HuH-7.5 (cell line): ENCODE data around the gene TNFRSF25.
"Not testable (repeated sequence)": the region's sequence is repeated elsewhere in the genome, so short reads cannot be mapped to it uniquely, and the experiment has no call there.

Source experiments
- DNase-seq: peaks from one replicate; pipeline ENCODE4 v3.0.0; 2011; ENCODE audit warnings: low spot score

TNFRSF25 gene

DNA sequence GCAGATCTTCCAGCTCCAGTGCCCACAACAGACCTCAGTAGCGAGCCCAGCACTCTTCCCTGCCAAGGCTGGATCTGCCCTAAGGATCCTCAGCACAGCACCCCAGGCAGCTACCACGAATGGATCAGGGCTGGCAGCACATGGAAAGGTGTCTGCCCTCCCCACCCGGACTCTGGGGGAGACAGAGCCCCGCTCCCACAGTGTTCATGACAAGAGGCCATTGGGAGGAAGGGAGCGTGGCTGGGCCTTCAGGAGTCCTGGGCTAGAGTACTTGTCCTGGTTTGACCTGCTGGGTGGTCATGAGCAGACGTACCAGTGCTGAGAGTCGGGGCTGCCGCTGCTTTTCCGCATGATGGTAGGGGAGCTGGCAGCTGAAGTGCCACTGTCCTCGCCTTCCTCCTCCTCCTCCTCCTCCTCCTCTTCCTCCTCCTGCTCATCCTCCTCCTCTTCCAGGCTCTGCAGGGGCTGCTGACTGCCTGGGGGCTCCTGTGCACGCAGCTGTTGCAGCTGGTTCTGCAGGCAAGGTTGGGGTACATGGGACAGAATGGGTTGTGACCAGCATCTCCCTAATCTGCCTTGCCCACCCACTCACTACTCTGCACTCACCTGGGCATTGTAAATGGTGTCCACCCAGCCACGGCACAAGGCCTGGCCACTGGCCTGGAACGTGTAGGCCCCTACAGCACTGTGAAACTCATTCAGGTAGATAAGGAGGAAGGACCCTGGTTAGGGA, 2.9 kb upstream of the TNFRSF25 start:
- DNase-seq: no peak

GRCh38 chr1:6467744-6468688, 2.0 kb upstream of the TNFRSF25 start:
- no peak for DNase-seq

DNA sequence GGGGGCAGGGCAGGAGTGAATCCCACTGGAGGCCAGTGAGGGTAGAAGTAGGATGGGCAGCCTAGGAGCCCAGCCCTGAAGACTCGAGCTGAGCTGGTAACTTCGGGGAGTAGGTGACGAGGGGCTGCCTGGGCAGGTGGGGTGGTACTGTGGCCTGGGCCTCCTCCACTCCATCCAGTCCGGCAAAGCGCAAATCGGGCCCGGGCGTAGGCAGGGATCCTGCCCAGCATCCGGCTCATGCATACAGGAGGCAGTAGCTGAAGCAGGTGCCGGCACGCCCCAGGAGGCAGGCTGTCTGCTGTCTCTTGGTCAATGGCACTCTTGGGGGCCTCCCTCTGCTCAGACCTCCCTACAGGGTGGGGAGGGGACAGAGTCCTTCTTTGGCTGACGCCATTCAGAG, 1.3 kb upstream of the TNFRSF25 start:
- DNase-seq: no peak

- DNase-seq: no peak
These were observed 778 bp upstream of the TNFRSF25 start for GRCh38 chr1:6466751-6467150.

DNA sequence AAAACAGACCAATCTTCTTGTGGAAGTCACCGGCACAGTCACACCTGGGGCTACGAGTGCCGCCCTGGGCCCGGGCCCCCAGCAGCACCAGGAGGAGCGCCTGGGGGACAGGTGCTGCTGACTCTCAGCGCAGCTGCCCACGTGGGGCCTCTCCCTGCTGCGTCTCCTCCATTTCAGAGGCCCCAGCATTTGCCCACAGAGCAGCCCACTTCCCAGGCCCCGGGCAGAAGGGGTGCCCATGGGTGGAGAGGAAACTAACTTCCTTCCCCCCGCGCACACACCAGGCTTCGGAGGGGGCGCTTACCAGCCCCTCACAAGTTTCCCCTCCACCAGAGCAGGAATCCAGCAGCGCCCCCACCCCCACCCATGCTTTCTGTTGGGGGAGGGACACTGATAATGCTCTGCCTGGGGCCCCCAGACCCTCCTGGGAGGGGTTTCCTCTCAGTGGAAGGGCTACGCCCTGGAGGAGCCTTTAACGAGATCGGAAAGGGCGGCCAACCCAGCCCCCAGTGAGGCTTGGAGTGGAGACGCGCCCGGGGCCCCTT, 440 bp downstream of the TNFRSF25 start:
- DNase-seq: no peak

DNA sequence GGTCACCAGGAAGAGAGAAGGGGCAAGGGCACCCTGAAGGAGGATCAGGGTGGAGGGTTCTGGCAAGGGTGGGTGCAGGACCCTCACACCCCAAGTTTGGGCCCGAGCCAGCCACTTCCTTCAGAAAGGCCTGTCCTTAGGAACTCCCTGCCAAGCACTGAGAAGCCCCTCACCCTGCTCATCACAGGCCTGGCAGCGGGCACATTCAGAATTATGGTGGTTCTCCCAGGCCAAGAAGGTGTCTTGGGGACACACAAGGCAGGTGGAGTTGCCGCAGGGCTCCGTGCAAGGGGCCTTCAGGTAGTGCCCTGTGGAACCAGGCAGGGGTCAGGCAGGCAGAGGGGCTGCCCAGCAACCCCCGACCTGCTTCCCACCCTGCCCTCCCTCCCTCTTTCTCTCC, 1.1 kb downstream of the TNFRSF25 start:
- no peak for DNase-seq

GRCh38 chr1:6464514-6464836, 1.5 kb downstream of the TNFRSF25 start:
- DNase-seq: no peak

DNA sequence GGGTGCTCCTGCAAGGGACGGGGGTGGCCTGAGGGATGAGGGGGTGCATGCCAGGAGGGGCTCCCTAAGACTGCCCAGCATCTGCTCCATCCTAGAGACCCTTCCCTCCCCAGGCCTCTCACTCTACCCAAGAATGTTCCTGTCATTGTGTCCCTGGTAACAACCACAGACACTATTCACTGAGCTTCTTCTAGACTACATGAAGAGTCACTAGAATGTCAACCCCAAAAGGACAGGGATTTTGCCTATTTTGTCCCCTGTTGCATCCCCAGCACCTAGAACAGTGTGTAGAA, 2.9 kb downstream of the TNFRSF25 start:
- no peak for DNase-seq

DNA sequence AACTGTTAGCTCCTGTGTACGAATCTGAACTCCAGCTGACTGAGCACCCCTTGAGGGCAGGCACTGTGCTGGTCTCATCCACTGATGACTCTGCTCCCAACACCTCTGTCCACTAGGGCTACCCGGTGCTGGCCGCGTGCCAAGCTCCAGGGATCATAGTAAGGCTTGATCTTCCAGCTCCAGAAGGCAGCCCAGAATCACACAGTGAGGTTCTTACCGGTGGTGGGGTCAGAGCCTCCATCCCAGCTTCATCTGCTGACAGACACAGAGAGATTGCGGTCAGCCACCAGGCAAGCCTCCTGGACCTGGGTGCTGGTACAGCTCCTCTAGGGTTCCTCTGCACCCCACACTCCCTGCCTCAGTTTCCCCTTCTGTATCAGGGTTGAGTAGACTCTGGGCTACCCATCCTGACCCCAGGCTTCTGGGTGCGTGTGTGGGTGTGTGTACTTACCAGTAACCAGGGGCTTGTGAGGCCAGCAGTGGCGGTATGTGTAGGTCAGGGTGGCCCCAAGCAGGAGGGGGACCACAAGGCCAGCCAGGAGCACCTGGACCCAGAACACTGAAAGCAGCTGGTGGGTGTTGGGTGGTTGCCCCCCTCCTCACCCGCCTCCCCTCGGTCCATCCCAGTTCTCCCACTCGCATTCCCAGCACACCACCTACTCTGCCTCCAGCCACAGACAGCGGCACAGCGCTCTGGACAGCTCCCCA, 3.4 kb downstream of the TNFRSF25 start:
- DNase-seq: no peak

DNA sequence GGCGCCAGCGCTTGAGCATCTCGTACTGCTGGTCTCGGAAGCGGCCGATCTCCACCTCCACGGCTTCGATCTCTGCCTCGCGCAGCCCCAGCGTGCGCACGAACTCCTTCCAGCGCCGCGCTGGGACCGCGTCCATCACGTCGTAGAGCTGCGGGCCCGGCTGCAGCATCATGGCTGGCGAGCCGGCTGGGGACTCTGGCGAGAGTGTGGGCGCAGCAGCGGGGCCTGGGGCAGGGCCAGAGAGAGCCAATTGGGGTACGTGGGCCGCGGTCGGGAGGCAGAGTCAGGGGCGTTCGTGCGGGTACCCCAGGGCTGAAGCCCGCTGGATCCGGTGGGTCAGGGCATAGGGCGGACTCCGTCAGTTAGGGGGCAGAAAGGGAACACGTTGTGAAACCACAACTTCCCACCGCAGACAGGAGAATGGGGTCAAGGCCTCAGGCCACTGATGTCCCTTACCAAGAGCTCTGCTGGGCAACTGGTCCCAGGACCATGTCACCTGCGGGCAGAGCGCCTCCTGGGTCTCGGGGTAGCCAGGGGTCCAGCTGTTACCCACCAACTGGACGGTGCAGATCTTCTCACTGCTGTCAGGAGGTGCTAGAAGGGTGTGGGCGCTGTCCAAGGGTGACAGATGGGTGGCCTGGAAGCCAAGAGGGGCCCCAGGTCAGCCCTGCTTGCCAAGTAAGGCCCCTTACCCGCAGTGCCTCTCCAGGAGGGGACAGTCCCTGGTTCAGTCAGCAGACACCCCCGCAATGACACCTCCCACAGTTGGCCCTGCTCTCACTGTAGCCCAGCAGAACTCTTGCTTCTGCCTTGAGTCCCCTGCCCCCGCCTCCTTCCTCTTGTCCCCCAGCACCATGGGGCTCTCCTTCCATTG, 4.2 kb downstream of the TNFRSF25 start:
- no peak for DNase-seq

GRCh38 chr1:6461051-6461530, 4.9 kb downstream of the TNFRSF25 start:
- DNase-seq: no peak

GRCh38 chr1:6460301-6461050, 5.5 kb downstream of the TNFRSF25 start:
- no peak for DNase-seq

- DNase-seq: no peak
These were observed 6.1 kb downstream of the TNFRSF25 start for GRCh38 chr1:6459850-6460265.

GRCh38 chr1:6456800-6457466, 9.0 kb downstream of the TNFRSF25 start:
- DNase-seq: no peak

GRCh38 chr1:6455752-6456520, 10.0 kb downstream of the TNFRSF25 start:
- not testable (repeated sequence) for DNase-seq

- no peak for DNase-seq
These were observed 10.9 kb downstream of the TNFRSF25 start for GRCh38 chr1:6454856-6455751.

DNA sequence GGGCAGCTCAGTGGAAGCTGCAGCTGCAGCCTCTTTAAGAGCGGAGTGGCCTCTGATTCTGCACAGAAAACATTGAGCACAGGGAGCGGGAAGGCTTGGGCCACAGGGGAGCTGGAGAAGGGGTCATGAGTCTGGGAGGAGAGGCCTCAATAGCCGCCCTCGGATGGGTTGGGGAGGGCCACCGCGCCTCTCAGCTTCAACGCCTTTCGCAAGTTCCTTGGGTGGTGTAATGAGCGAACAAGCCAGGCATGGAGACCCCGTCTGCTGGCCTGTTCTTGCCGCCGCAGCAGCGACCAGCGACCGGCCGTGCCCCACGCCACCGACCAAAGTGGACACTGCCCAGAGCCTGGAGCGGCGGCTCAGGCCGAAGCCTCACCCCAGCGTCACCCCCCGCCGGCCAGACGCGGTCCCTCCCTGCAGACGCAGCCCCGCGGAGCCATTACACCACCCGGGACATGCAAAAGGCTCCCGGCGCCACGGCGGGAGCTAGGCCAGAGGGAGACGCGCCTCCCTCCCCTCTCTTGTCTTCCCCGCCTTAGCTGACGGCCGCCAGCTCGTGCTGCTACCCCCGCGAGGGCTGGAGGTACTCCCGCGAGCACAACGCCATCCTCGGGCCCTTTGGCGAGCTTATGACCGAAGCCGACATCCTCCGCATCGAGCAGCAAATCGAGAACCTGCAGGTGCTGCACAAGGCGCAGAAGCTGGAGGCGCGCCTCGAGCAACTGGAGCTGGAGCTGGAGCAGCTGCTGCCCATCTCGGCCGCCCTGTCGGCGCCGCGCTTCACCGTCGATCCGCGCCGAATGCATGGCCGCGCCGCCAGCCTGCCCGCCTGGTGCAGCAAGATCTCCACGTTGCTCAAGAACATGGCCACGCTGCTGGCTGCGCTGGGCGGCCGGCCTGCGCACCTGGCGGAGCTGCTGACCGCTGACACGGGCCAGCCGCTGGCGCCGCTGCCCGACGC, 11.8 kb downstream of the TNFRSF25 start:
- DNase-seq: not testable (repeated sequence)
